Mesenchymal stem cell (in vitro differentiated cells and primary cell): Measurements from ENCODE around the gene CMTR1.
A peak's percentile ranks its signal among the peaks of the same experiment; 100 is the strongest.

ENCODE experiments used
- DNase-seq: peaks from one replicate; pipeline ENCODE4 v3.0.0-alpha.2; 2013
- H2AFZ ChIP-seq: one replicate; pipeline ENCODE4 v1.6.1; 2013; ENCODE audit warnings: low read depth, mild to moderate bottlenecking, control low read depth, inconsistent platforms, low read length, moderate library complexity
- H2AK5ac ChIP-seq: 2 replicates; pipeline ENCODE4 v1.6.1; 2013; ENCODE audit warnings: low read length, moderate library complexity, mild to moderate bottlenecking, inconsistent platforms; ENCODE audit not compliant: severe bottlenecking
- H2BK120ac ChIP-seq: one replicate; pipeline ENCODE4 v1.6.1; 2013; ENCODE audit warnings: low read depth, mild to moderate bottlenecking, inconsistent platforms, low read length, moderate library complexity
- H2BK12ac ChIP-seq, 2 experiments: one replicate each; pipeline ENCODE4 v1.6.1; 2013; ENCODE audit warnings: inconsistent platforms in 2 of 2, low read length in 2 of 2, mild to moderate bottlenecking in 2 of 2, moderate library complexity in 2 of 2, control low read depth in 1 of 2
- H2BK15ac ChIP-seq: one replicate; pipeline ENCODE4 v1.6.1; 2013; ENCODE audit warnings: mild to moderate bottlenecking, low read depth, inconsistent platforms; ENCODE audit not compliant: poor library complexity, severe bottlenecking
- H2BK5ac ChIP-seq: 2 replicates; pipeline ENCODE4 v1.6.1; 2013; ENCODE audit warnings: low read depth, mild to moderate bottlenecking, low read length, control low read depth, inconsistent platforms; ENCODE audit not compliant: poor library complexity, severe bottlenecking
- H3K14ac ChIP-seq, 2 experiments: one replicate each; pipeline ENCODE4 v1.6.1; 2013; ENCODE audit warnings: inconsistent platforms in 2 of 2, low read length in 2 of 2, control low read depth in 1 of 2, mild to moderate bottlenecking in 1 of 2, moderate library complexity in 1 of 2
- H3K18ac ChIP-seq, 2 experiments: one replicate each; pipeline ENCODE4 v1.6.1; 2013; ENCODE audit warnings: inconsistent platforms in 2 of 2, low read length in 2 of 2, control low read depth in 1 of 2, low read depth in 1 of 2, mild to moderate bottlenecking in 1 of 2
- H3K23ac ChIP-seq, 2 experiments: one replicate each; pipeline ENCODE4 v1.6.1; 2013; ENCODE audit warnings: inconsistent platforms in 2 of 2, low read length in 2 of 2, mild to moderate bottlenecking in 2 of 2, moderate library complexity in 2 of 2, control low read depth in 1 of 2
- H3K27ac ChIP-seq: 2 replicates; pipeline ENCODE4 v1.5.1; 2013; ENCODE audit warnings: mild to moderate bottlenecking, moderate library complexity, low read length, control low read depth, inconsistent platforms; ENCODE audit not compliant: poor library complexity, severe bottlenecking
- H3K27me3 ChIP-seq, 2 experiments: 2 replicates each; pipeline versions ENCODE4 v1.6.1 to v1.7.0; 2013; ENCODE audit warnings: low read length in 2 of 2, mild to moderate bottlenecking in 2 of 2, moderate library complexity in 2 of 2, control low read depth in 1 of 2, inconsistent platforms in 1 of 2; ENCODE audit not compliant: control insufficient read depth in 1 of 2, insufficient read depth in 1 of 2
- H3K36me3 ChIP-seq, 2 experiments: 2 replicates each; pipeline versions ENCODE4 v1.6.1 to v1.7.0; 2013; ENCODE audit warnings: low read length in 2 of 2, control low read depth in 1 of 2, inconsistent platforms in 1 of 2, low read depth in 1 of 2, mild to moderate bottlenecking in 1 of 2; ENCODE audit not compliant: insufficient read depth in 2 of 2, control insufficient read depth in 1 of 2
- H3K4ac ChIP-seq, 2 experiments: one replicate each; pipeline ENCODE4 v1.6.1; 2013; ENCODE audit warnings: inconsistent platforms in 2 of 2, low read length in 2 of 2, mild to moderate bottlenecking in 2 of 2, moderate library complexity in 2 of 2, control low read depth in 1 of 2, low read depth in 1 of 2
- H3K4me1 ChIP-seq: 2 replicates; pipeline ENCODE4 v1.6.1; 2013; ENCODE audit warnings: low read depth, low read length, control low read depth; ENCODE audit not compliant: control insufficient read depth, insufficient read depth
- H3K4me2 ChIP-seq: 2 replicates; pipeline ENCODE4 v1.6.1; 2013; ENCODE audit warnings: low read length, mild to moderate bottlenecking, inconsistent platforms; ENCODE audit not compliant: poor library complexity, severe bottlenecking
- H3K4me3 ChIP-seq, 2 experiments: 2 replicates each; pipeline versions ENCODE4 v1.5.1 to v1.7.0; 2013; ENCODE audit warnings: low read length in 2 of 2, mild to moderate bottlenecking in 2 of 2, control low read depth in 1 of 2, low read depth in 1 of 2; ENCODE audit not compliant: insufficient read depth in 1 of 2
- H3K79me1 ChIP-seq: replicated peaks from 2 replicates; pipeline ENCODE4 v1.6.1; 2013; ENCODE audit warnings: mild to moderate bottlenecking, control low read depth, low read length, inconsistent platforms; ENCODE audit not compliant: poor library complexity, severe bottlenecking
- H3K9ac ChIP-seq: 2 replicates; pipeline ENCODE4 v1.7.0; 2013; ENCODE audit warnings: mild to moderate bottlenecking, low read length, moderate library complexity
- H3K9me3 ChIP-seq: 2 replicates; pipeline ENCODE4 v1.7.0; 2013; ENCODE audit warnings: mild to moderate bottlenecking, low read length; ENCODE audit not compliant: control insufficient read depth
- H4K8ac ChIP-seq: one replicate; pipeline ENCODE4 v1.6.1; 2013; ENCODE audit warnings: inconsistent platforms, mild to moderate bottlenecking, low read length, moderate library complexity
- H4K91ac ChIP-seq: one replicate; pipeline ENCODE4 v1.6.1; 2013; ENCODE audit warnings: mild to moderate bottlenecking, low read length, inconsistent platforms
- WGBS: methylation state at CpG from one replicate; pipeline ENCODE4 v1.1.7; 2013; ENCODE audit warnings: mixed read lengths; 5-methylcytosine and 5-hydroxymethylcytosine counted together

The CMTR1 gene

DNA sequence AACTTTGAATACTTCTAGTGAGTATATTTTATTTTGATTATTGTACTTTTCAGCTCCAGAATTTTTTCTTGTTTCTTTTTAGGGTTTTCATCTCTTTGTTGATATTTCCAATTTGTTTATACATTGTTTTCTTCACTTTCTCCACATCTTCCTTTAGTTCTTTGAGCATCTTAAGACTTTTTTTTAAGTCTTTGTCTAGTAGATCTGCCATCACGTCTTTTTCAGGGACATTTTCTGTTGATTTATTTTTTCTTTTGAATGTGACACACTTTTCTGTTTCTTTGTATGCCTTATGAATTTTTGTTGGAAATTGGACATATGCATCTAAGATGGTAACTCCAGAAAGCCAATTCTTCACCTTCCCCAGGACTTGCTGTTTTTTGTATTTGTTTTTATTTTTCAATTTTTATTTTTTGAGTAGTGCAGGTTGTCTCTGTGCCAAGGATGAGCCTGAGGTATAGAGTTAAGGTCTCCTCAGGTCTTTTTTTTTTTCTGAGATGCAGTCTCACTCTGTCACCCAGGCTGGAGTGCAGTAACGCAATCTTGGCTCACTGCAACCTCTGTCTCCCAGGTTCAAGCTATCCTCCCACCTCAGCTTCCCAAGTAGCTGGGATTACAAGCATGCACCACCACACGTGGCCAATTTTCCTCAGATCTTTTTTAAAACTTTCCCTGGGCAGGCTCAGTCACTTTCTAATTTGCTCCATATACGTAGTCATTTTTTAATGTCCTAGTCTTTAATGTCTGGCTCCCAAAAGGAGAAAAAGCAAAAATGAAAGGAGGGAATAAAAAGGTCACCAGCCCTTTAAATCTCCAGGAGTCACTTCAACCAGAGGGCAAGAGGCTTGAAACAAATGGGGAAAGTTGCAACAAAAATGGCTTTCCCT is 6.7 kb upstream of the CMTR1 start:
- no peak for DNase-seq
- H3K4me1 ChIP-seq = no peaks in the 10 kb centered on the region
- H2BK12ac ChIP-seq = no peak overlapping the region
- H3K4me3 ChIP-seq = no peak overlapping the region
- no peak overlapping the region for H2BK120ac ChIP-seq
- H3K27me3 ChIP-seq = no peaks in the 10 kb centered on the region
- no peak overlapping the region for H3K27ac ChIP-seq
- H2AK5ac ChIP-seq = no peak overlapping the region
- no peak overlapping the region for H4K8ac ChIP-seq
- no peak overlapping the region for H4K91ac ChIP-seq
- WGBS = 76% methylated on average over 3 of the region's 4 CpGs
- no peaks in the 10 kb centered on the region for H3K79me1 ChIP-seq
- H2BK5ac ChIP-seq = no peak overlapping the region
- H2BK15ac ChIP-seq = no peak overlapping the region
- no peak overlapping the region for H3K4me2 ChIP-seq
- no peak overlapping the region for H3K4ac ChIP-seq
- H3K14ac ChIP-seq = no peak overlapping the region
- H3K9me3 ChIP-seq = no peaks in the 10 kb centered on the region
- no peak overlapping the region for H2AFZ ChIP-seq
- H3K9ac ChIP-seq = no peak overlapping the region
- H3K18ac ChIP-seq = no peak overlapping the region
- no peak overlapping the region for H3K23ac ChIP-seq
- H3K36me3 ChIP-seq = no peaks in the 10 kb centered on the region

DNA sequence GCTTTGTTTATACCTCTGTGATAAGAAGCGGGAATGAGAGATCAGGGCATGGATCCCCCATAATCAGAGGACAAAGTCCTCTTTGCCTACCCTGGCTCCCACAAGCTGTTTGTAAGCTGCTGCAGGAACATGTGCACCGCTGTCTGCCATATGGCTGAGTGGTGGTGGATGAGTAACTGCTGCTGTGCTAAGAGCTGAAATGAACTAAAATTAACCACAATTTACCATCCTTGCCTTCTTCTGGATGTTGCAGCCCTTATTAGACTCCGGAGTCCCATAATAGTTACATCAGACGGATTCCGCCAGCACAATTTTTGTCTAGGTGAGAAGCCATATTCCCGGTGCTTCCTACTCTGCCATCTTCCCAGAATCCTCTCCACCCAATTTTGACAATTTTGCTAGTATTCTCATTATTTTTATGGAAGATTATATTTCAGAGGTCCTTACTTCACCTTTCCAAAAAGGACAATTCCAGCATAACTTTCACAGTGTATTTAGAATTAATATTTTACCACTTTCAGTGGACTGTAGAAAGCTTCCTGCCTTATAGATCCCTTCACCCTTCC is 6.0 kb upstream of the CMTR1 start:
- no peaks in the 10 kb centered on the region for H3K27me3 ChIP-seq
- 92% methylated on average over 3 of the region's 6 CpGs for WGBS

DNA sequence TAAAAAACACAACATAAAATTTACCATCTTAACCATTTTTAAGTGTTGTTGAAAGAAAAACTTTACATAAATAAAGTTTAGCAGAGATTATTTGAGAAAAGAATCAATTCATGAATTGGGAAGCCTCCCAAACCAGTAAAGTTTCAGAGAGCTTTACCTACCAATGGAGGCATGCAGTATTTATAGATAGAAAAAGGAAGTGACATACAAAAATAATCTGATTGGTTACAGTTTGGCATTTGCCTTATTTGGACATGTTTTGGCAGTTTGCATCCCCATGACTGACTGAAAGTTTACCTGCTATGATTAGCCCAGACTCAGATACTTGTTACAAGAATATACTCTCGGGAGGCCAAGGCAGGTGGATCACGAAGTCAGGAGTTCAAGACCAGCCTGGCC is 3.7 kb upstream of the CMTR1 start:
- Histone ChIP-seq H3K79me1 (peaks cover 10% of the 10 kb centered on the region), H4K8ac (no peak overlapping the region), H3K36me3 (no peaks in the 10 kb centered on the region), H3K27ac (no peak overlapping the region), H4K91ac (no peak overlapping the region), H3K14ac (no peak overlapping the region), H2BK15ac (no peak overlapping the region), H2AK5ac (no peak overlapping the region), H3K9me3 (no peaks in the 10 kb centered on the region), H3K4me1 (peaks cover 9% of the 10 kb centered on the region), H3K23ac (no peak overlapping the region), H3K4me2 (no peak overlapping the region), H2BK5ac (no peak overlapping the region), H3K4me3 (no peak overlapping the region), H3K27me3 (no peaks in the 10 kb centered on the region), H3K18ac (no peak overlapping the region), H3K4ac (no peak overlapping the region), H2BK120ac (no peak overlapping the region), H2BK12ac (no peak overlapping the region), H3K9ac (no peak overlapping the region), H2AFZ (no peak overlapping the region)
- no peak for DNase-seq
- WGBS = 80% methylated on average over 1 of the region's 2 CpGs

More for the DNA sequence above, 6.0 kb upstream of the CMTR1 start:
- H3K36me3 ChIP-seq = no peaks in the 10 kb centered on the region
- H2AFZ ChIP-seq = no peak overlapping the region
- H3K23ac ChIP-seq = no peak overlapping the region
- no peak overlapping the region for H3K18ac ChIP-seq
- H3K4me1 ChIP-seq = no peaks in the 10 kb centered on the region
- H3K79me1 ChIP-seq = no peaks in the 10 kb centered on the region
- H3K27ac ChIP-seq = no peak overlapping the region
- no peak overlapping the region for H2AK5ac ChIP-seq
- no peak overlapping the region for H4K8ac ChIP-seq
- H2BK5ac ChIP-seq = no peak overlapping the region
- no peak overlapping the region for H3K9ac ChIP-seq
- H3K4ac ChIP-seq = no peak overlapping the region
- no peak overlapping the region for H3K4me3 ChIP-seq
- H3K14ac ChIP-seq = no peak overlapping the region
- no peak overlapping the region for H2BK15ac ChIP-seq
- no peak overlapping the region for H2BK120ac ChIP-seq
- H3K4me2 ChIP-seq = no peak overlapping the region
- H3K9me3 ChIP-seq = no peaks in the 10 kb centered on the region
- no peak overlapping the region for H2BK12ac ChIP-seq
- no peak overlapping the region for H4K91ac ChIP-seq
- no peak for DNase-seq

GRCh38 chr6:37432590-37432915 is 468 bp upstream of the CMTR1 start:
- H3K9me3 ChIP-seq = no peaks in the 10 kb centered on the region
- peak overlapping the region in 1 of 2 experiments; percentile 91 for H3K4me3 ChIP-seq
- peaks cover 27% of the 10 kb centered on the region for H3K79me1 ChIP-seq
- peak overlapping the region; percentile 52 for H4K91ac ChIP-seq
- H2BK12ac ChIP-seq = no peak overlapping the region
- H3K14ac ChIP-seq = no peak overlapping the region
- peak overlapping the region; percentile 44 for H3K4me2 ChIP-seq
- no peak overlapping the region for H3K23ac ChIP-seq
- H3K27me3 ChIP-seq = no peaks in the 10 kb centered on the region
- H2AK5ac ChIP-seq = peak overlapping the region; percentile 31
- H3K18ac ChIP-seq = peak overlapping the region in 1 of 2 experiments; percentile 59
- H2AFZ ChIP-seq = peak overlapping the region; percentile 6
- peaks cover 9% of the 10 kb centered on the region for H3K4me1 ChIP-seq
- H4K8ac ChIP-seq = peak overlapping the region; percentile 97
- WGBS = 23% methylated on average over 5 of the region's 7 CpGs
- peak overlapping the region; percentile 42 to 82 for H3K4ac ChIP-seq
- no peak overlapping the region for H3K27ac ChIP-seq
- no peak overlapping the region for H2BK15ac ChIP-seq
- no peak overlapping the region for H2BK5ac ChIP-seq
- no peak overlapping the region for H2BK120ac ChIP-seq
- H3K9ac ChIP-seq = peak overlapping the region; percentile 97
- H3K36me3 ChIP-seq = peaks cover 6 to 13% of the 10 kb centered on the region in 2 experiments
- no peak for DNase-seq
